Endodermal cell (in vitro differentiated cells): ENCODE data around the gene GFPT1. TPM values are rescaled to one million over a fixed set of nuclear protein-coding genes. Genes with fewer than 3 reads are reported as not detected.
"Not testable (repeated sequence)": the region's sequence is repeated elsewhere in the genome, so short reads cannot be mapped to it uniquely, and the experiment has no call there.

Experiments
- DNase-seq: peaks from one replicate; pipeline ENCODE4 v3.0.0-alpha.2; 2017
- H3K27ac ChIP-seq: 2 replicates; pipeline ENCODE4 v1.5.1; 2013; ENCODE audit warnings: mild to moderate bottlenecking, low read depth, low read length, moderate library complexity
- H3K27me3 ChIP-seq: 2 replicates; pipeline ENCODE4 v1.6.1; 2013; ENCODE audit warnings: mild to moderate bottlenecking, low read length, moderate library complexity; ENCODE audit not compliant: insufficient read depth, control insufficient read depth, poor library complexity, severe bottlenecking
- H3K36me3 ChIP-seq: 2 replicates; pipeline ENCODE4 v1.7.0; 2013; ENCODE audit warnings: mild to moderate bottlenecking, low read length, moderate library complexity; ENCODE audit not compliant: control insufficient read depth, insufficient read depth
- H3K4me1 ChIP-seq: one replicate; pipeline ENCODE4 v1.7.0; 2013; ENCODE audit warnings: low read length; ENCODE audit not compliant: control insufficient read depth, insufficient read depth
- H3K4me3 ChIP-seq: 2 replicates; pipeline ENCODE4 v1.5.1; 2013; ENCODE audit warnings: mild to moderate bottlenecking, low read length, moderate library complexity
- H3K9ac ChIP-seq: 2 replicates; pipeline ENCODE4 v1.6.1; 2013; ENCODE audit warnings: mild to moderate bottlenecking, low read length, moderate library complexity; ENCODE audit not compliant: poor library complexity, severe bottlenecking; ENCODE audit errors: extremely low read depth
- H3K9me3 ChIP-seq: 2 replicates; pipeline ENCODE4 v1.6.1; 2013; ENCODE audit warnings: mild to moderate bottlenecking, low read length, moderate library complexity; ENCODE audit not compliant: control insufficient read depth
- H3K27ac Mint-ChIP-seq: 2 replicates; pipeline ENCODE4 v1.8.0; 2020; ENCODE audit warnings: mixed read lengths
- H3K27me3 Mint-ChIP-seq: 2 replicates; pipeline ENCODE4 v1.8.0; 2021; ENCODE audit warnings: mild to moderate bottlenecking, mixed read lengths; ENCODE audit not compliant: insufficient read depth
- H3K36me3 Mint-ChIP-seq: 2 replicates; pipeline ENCODE4 v1.8.0; 2020; ENCODE audit warnings: low read depth, mixed read lengths
- H3K4me1 Mint-ChIP-seq: 2 replicates; pipeline ENCODE4 v1.8.0; 2020; ENCODE audit warnings: mixed read lengths
- H3K4me3 Mint-ChIP-seq: 2 replicates; pipeline ENCODE4 v1.8.0; 2020; ENCODE audit warnings: mild to moderate bottlenecking, moderate library complexity, mixed read lengths
- H3K9me3 Mint-ChIP-seq: 2 replicates; pipeline ENCODE4 v1.8.0; 2020; ENCODE audit warnings: mild to moderate bottlenecking, mixed read lengths
- CTCF ChIP-seq: fragments of 200-600 bp; sonication (generic); conservative IDR thresholded peaks from 2 replicates; pipeline ENCODE4 v1.5.0; 2021; ENCODE audit warnings: antibody characterized with exemption, mild to moderate bottlenecking
- WGBS, 2 experiments: methylation state at CpG; one replicate each; pipeline versions ENCODE4 v1.1.5 to v1.1.7; 2013; ENCODE audit warnings: missing lambda C conversion rate in 2 of 2, mixed read lengths in 1 of 2; ENCODE audit not compliant: insufficient coverage in 1 of 2, insufficient read length in 1 of 2; 5-methylcytosine and 5-hydroxymethylcytosine counted together
- total RNA-seq, 2 donors: library from RNA; stranded (reverse); fragmentation: NEBNext Ultra II Directional in 1 of 2; extraction: Animal tissue kit (Norgen Biotek cat#: 25700) in 1 of 2; gene quantifications; 2 replicates in 1 of 2; 3 replicates in 1 of 2; pipeline ENCODE4 v1.2.1, GENCODE V29; 2021

GFPT1 gene
- total RNA-seq, 2 donors from 2014 or later, result 79.8 to 95.9 TPM

GRCh38 chr2:69359371-69359770, 27.7 kb downstream of the GFPT1 start:
- Histone ChIP-seq H3K4me1 (no peaks in the 10 kb centered on the region), H3K27me3 (no peaks in the 10 kb centered on the region), H3K36me3 (peaks cover 94% of the 10 kb centered on the region), H3K9ac (no peak overlapping the region), H3K27ac (no peak overlapping the region), H3K9me3 (no peaks in the 10 kb centered on the region), H3K4me3 (no peak overlapping the region)
- Mint-ChIP-seq H3K27ac (peak overlapping the region; percentile 58), H3K9me3 (no peaks in the 10 kb centered on the region), H3K4me1 (peaks cover 2% of the 10 kb centered on the region), H3K4me3 (no peak overlapping the region), H3K36me3 (peaks cover 77% of the 10 kb centered on the region), H3K27me3 (no peaks in the 10 kb centered on the region)
- peak; percentile 5 for DNase-seq
- TF ChIP-seq CTCF, result no peak

- no peaks in the 10 kb centered on the region for H3K9me3 Mint-ChIP-seq
- H3K36me3 Mint-ChIP-seq, result peaks cover 80% of the 10 kb centered on the region
- no peak for TF ChIP-seq CTCF
- no peaks in the 10 kb centered on the region for H3K9me3 ChIP-seq
- no peak overlapping the region for H3K4me3 Mint-ChIP-seq
- WGBS, 2 experiments, result 83% methylated on average over 3 of the region's 3 CpGs; no CpG with 5 or more reads in 1 of the 2 experiments
- no peak overlapping the region for H3K27ac Mint-ChIP-seq
- no peak overlapping the region for H3K9ac ChIP-seq
- H3K27me3 Mint-ChIP-seq, result no peaks in the 10 kb centered on the region
- no peak overlapping the region for H3K4me3 ChIP-seq
- no peaks in the 10 kb centered on the region for H3K4me1 ChIP-seq
- H3K27ac ChIP-seq, result no peak overlapping the region
- H3K36me3 ChIP-seq, result peaks cover 94% of the 10 kb centered on the region
- no peaks in the 10 kb centered on the region for H3K27me3 ChIP-seq
- H3K4me1 Mint-ChIP-seq, result peaks cover 7% of the 10 kb centered on the region
- peak; percentile 15 for DNase-seq
Measured at GRCh38 chr2:69358914-69359313, 28.1 kb downstream of the GFPT1 start.

GRCh38 chr2:69356471-69356870, 30.6 kb downstream of the GFPT1 start:
- H3K9ac ChIP-seq, result no peak overlapping the region
- Mint-ChIP-seq H3K36me3 (peaks cover 77% of the 10 kb centered on the region), H3K4me1 (peaks cover 8% of the 10 kb centered on the region), H3K27ac (no peak overlapping the region), H3K9me3 (no peaks in the 10 kb centered on the region), H3K4me3 (no peak overlapping the region), H3K27me3 (no peaks in the 10 kb centered on the region)
- H3K9me3 ChIP-seq, result no peaks in the 10 kb centered on the region
- no peak overlapping the region for H3K27ac ChIP-seq
- H3K27me3 ChIP-seq, result no peaks in the 10 kb centered on the region
- no peak overlapping the region for H3K4me3 ChIP-seq
- H3K36me3 ChIP-seq, result peaks cover 81% of the 10 kb centered on the region
- WGBS, 2 experiments, result 96 to 100% methylated on average over 2 to 5 of the region's 5 CpGs
- DNase-seq, result no peak
- no peaks in the 10 kb centered on the region for H3K4me1 ChIP-seq
- TF ChIP-seq CTCF, result no peak

- peaks cover 71% of the 10 kb centered on the region for H3K36me3 ChIP-seq
Measured at GRCh38 chr2:69354976-69355375, 32.1 kb downstream of the GFPT1 start.

More at GRCh38 chr2:69354976-69355375, 32.1 kb downstream of the GFPT1 start:
- Mint-ChIP-seq H3K36me3 (peaks cover 73% of the 10 kb centered on the region), H3K4me1 (peaks cover 10% of the 10 kb centered on the region), H3K27ac (peak overlapping the region; percentile 52)
- not testable (repeated sequence) for H3K9me3 ChIP-seq, H3K4me1 ChIP-seq, H3K9me3 Mint-ChIP-seq, H3K27ac ChIP-seq, H3K4me3 ChIP-seq, H3K27me3 Mint-ChIP-seq, H3K27me3 ChIP-seq, DNase-seq, H3K4me3 Mint-ChIP-seq, H3K9ac ChIP-seq
- 90 to 91% methylated on average over 1 to 2 of the region's 3 CpGs for whole genome bisulfite sequencing, 2 experiments
